ENCODE results near the gene TLL2.

DNA sequence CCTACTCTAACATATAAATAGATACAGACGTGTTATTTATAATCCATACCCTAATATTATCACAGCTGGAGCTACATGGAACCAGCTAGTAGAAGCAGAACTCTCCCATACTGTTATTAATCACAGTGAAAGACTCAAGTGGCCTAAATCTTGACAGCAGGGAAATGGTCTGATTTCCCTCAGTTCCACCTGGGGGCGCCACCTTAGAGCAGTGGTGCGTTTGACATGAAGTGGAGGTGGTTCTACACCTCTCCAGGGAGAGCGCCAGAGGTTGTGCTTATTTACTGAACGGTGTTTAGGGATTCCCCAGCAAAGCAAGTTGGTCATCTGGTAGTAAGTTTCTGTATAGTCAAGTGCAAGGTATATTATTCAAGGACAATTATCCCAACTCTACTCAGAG is 191.9 kb downstream of the TLL2 start:
- TF ChIP-seq, protein P1, sequence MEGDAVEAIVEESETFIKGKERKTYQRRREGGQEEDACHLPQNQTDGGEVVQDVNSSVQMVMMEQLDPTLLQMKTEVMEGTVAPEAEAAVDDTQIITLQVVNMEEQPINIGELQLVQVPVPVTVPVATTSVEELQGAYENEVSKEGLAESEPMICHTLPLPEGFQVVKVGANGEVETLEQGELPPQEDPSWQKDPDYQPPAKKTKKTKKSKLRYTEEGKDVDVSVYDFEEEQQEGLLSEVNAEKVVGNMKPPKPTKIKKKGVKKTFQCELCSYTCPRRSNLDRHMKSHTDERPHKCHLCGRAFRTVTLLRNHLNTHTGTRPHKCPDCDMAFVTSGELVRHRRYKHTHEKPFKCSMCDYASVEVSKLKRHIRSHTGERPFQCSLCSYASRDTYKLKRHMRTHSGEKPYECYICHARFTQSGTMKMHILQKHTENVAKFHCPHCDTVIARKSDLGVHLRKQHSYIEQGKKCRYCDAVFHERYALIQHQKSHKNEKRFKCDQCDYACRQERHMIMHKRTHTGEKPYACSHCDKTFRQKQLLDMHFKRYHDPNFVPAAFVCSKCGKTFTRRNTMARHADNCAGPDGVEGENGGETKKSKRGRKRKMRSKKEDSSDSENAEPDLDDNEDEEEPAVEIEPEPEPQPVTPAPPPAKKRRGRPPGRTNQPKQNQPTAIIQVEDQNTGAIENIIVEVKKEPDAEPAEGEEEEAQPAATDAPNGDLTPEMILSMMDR (IDR thresholded peaks at IDR 0.05), result no peak
- TF ChIP-seq POLR2A (IDR thresholded peaks at IDR 0.05), result no peak

Data from esophagus squamous epithelium (tissue), 4 donors.